Sigmoid colon (tissue), 7 donors: ENCODE data around the gene DOC2A. TPM values are rescaled to one million over a fixed set of nuclear protein-coding genes. Genes with fewer than 3 reads are reported as not detected.

Experiments used
- DNase-seq: peaks from one replicate; pipeline ENCODE4 v3.0.0-alpha.2; 2019
- H3K27ac ChIP-seq, 4 donors: fragments of 200-600 bp; sonication (generic); one replicate each; pipeline ENCODE4 v1.5.1; 2016 to 2019; ENCODE audit warnings: mild to moderate bottlenecking in 1 of 4
- H3K27me3 ChIP-seq, 3 donors: fragments of 200-600 bp; sonication (generic); one replicate each; pipeline ENCODE4 v1.5.1; 2019; ENCODE audit warnings: mild to moderate bottlenecking in 1 of 3
- H3K36me3 ChIP-seq, 4 donors: fragments of 200-600 bp; sonication (generic); one replicate each; pipeline ENCODE4 v1.5.1; 2016 to 2019
- H3K4me1 ChIP-seq, 4 donors: fragments of 200-600 bp; sonication (generic); one replicate each; pipeline ENCODE4 v1.5.1; 2017 to 2019
- H3K4me3 ChIP-seq, 4 donors: fragments of 200-600 bp; sonication (generic); one replicate each; pipeline ENCODE4 v1.5.1; 2017 to 2019; ENCODE audit warnings: mild to moderate bottlenecking in 2 of 4, moderate library complexity in 1 of 4
- H3K9me3 ChIP-seq, 4 donors: fragments of 200-600 bp in 3 of 4; sonication (generic) in 3 of 4; one replicate each; pipeline versions ENCODE4 v1.5.1 to v1.6.1; 2013 to 2019
- CTCF ChIP-seq, 4 experiments: fragments of 450-650 bp in 3 of 4; fragments of 200-600 bp in 1 of 4; IDR thresholded peaks; one replicate each; pipeline ENCODE4 v1.5.1; 2016 to 2019; ENCODE audit warnings: antibody characterized with exemption in 4 of 4, mild to moderate bottlenecking in 3 of 4, moderate library complexity in 2 of 4
- EP300 ChIP-seq, 4 donors: sonication (generic); formaldehyde crosslinking; IDR thresholded peaks; one replicate each; pipeline ENCODE4 v1.6.1; 2017; ENCODE audit warnings: antibody characterized with exemption in 4 of 4
- POLR2A ChIP-seq, 2 donors: fragments of 450-650 bp; IDR thresholded peaks; one replicate each; pipeline ENCODE4 v1.6.1; 2016; ENCODE audit warnings: antibody characterized with exemption in 2 of 2, mild to moderate bottlenecking in 2 of 2, moderate library complexity in 2 of 2
- POLR2AphosphoS5 ChIP-seq, 4 donors: sonication (generic); formaldehyde crosslinking; IDR thresholded peaks; one replicate each; pipeline ENCODE4 v1.6.1; 2017; ENCODE audit warnings: antibody characterized with exemption in 4 of 4
- WGBS, 2 donors: extraction: QIAGEN DNeasy Blood & Tissue Kit; methylation state at CpG; one replicate each; pipeline ENCODE4 v1.1.7; 2013; 5-methylcytosine and 5-hydroxymethylcytosine counted together
- intact Hi-C: fragments of 100-400 bp; cut with DNase I; formaldehyde crosslinking; loops from one replicate; pipeline ENCODE4 v1.15.1; 2023
- polyA plus RNA-seq, 3 donors: library from polyadenylated mRNA; stranded (reverse); fragments of 200-250 nt; gene quantifications; one replicate each; pipeline ENCODE4 v1.2.3, GENCODE V29; 2013
- total RNA-seq, 4 donors: library from RNA; depleted of rRNA; stranded (reverse); fragments of >200 nt; gene quantifications; one replicate each; pipeline ENCODE4 v1.1.0, GENCODE V29; 2016
- donor health status: healthy with polysubstance abuse.
- donor health status: Bipolar disorder and iron deficiency.
- donor health status: healthy.

The DOC2A gene
- total and polyA plus RNA-seq, 7 donors = 0.36 to 4.6 (median 1.8) TPM; not detected in 2

GRCh38 chr16:30006095-30006473 lies 4.7 kb downstream of the DOC2A start:
- Histone ChIP-seq H3K4me1 (peaks cover 0 to 21% (median 19%) of the 10 kb centered on the region in 4 donors), H3K27me3 (peaks cover 13 to 29% (median 23%) of the 10 kb centered on the region in 3 donors), H3K36me3 (peaks cover 0 to 19% (median 2%) of the 10 kb centered on the region in 4 donors), H3K4me3 (no peak overlapping the region), H3K27ac (no peak overlapping the region), H3K9me3 (no peaks in the 10 kb centered on the region)
- WGBS, 2 donors = 56 to 85% methylated on average over 18 of the region's 18 CpGs
- no peak for DNase-seq
- intact Hi-C loops = no loop called here
- TF ChIP-seq POLR2A (IDR thresholded peaks at IDR 0.05) = no peak
- no peak for TF ChIP-seq EP300 (IDR thresholded peaks at IDR 0.05)
- TF ChIP-seq POLR2AphosphoS5 (IDR thresholded peaks at IDR 0.05) = no peak
- TF ChIP-seq CTCF (IDR thresholded peaks at IDR 0.05) = no peak

GRCh38 chr16:30005341-30006094 lies 5.3 kb downstream of the DOC2A start:
- intact Hi-C loops = no loop called here
- TF ChIP-seq EP300 (IDR thresholded peaks at IDR 0.05) (no peak), CTCF (IDR thresholded peaks at IDR 0.05) (peak; percentile 57 to 86 (median 72))
- Histone ChIP-seq H3K4me1 (peaks cover 0 to 15% (median 14%) of the 10 kb centered on the region in 4 donors), H3K36me3 (peaks cover 0 to 25% (median 4%) of the 10 kb centered on the region in 4 donors), H3K9me3 (no peaks in the 10 kb centered on the region), H3K27me3 (peaks cover 8 to 23% (median 17%) of the 10 kb centered on the region in 3 donors), H3K4me3 (peak overlapping the region in 1 of 4 donors; percentile 9), H3K27ac (no peak overlapping the region)
- DNase-seq = no peak
- WGBS, 2 donors = 39 to 62% methylated on average over 35 of the region's 35 CpGs

- TF ChIP-seq POLR2A (IDR thresholded peaks at IDR 0.05) = no peak
- no peak for TF ChIP-seq EP300 (IDR thresholded peaks at IDR 0.05)
- no peak for TF ChIP-seq POLR2AphosphoS5 (IDR thresholded peaks at IDR 0.05)
- TF ChIP-seq CTCF (IDR thresholded peaks at IDR 0.05) = no peak
- no peak overlapping the region for H3K27ac ChIP-seq
- DNase-seq = no peak
- intact Hi-C loops = no loop called here
- no peak overlapping the region for H3K4me3 ChIP-seq
- H3K27me3 ChIP-seq = peaks cover under 1 to 16% (median 10%) of the 10 kb centered on the region in 3 donors
- 26 to 28% methylated on average over 11 of the region's 11 CpGs for WGBS, 2 donors
- peaks cover 0 to 9% (median 7%) of the 10 kb centered on the region in 4 donors for H3K4me1 ChIP-seq
- H3K36me3 ChIP-seq = peaks cover 0 to 32% (median 7%) of the 10 kb centered on the region in 4 donors
- H3K9me3 ChIP-seq = no peaks in the 10 kb centered on the region
Observed at GRCh38 chr16:30004811-30005242, 6.0 kb downstream of the DOC2A start.

GRCh38 chr16:30004424-30004776 lies 6.4 kb downstream of the DOC2A start:
- no peak for TF ChIP-seq POLR2A (IDR thresholded peaks at IDR 0.05)
- no peak for TF ChIP-seq POLR2AphosphoS5 (IDR thresholded peaks at IDR 0.05)
- TF ChIP-seq EP300 (IDR thresholded peaks at IDR 0.05) = no peak
- TF ChIP-seq CTCF (IDR thresholded peaks at IDR 0.05) = no peak
- Histone ChIP-seq H3K4me1 (peaks cover 0 to 9% (median 6%) of the 10 kb centered on the region in 4 donors), H3K9me3 (no peaks in the 10 kb centered on the region), H3K27me3 (peaks cover 0 to 12% (median 6%) of the 10 kb centered on the region in 3 donors), H3K36me3 (peaks cover 0 to 36% (median 7%) of the 10 kb centered on the region in 4 donors), H3K4me3 (no peak overlapping the region), H3K27ac (no peak overlapping the region)
- no peak for DNase-seq
- WGBS, 2 donors = 61 to 69% methylated on average over 19 of the region's 19 CpGs
- intact Hi-C loops = no loop called here
